Upper lobe of right lung (tissue), 1 donor: Measurements from ENCODE around the gene ALDH3B1. TPM values are rescaled to one million over a fixed set of nuclear protein-coding genes. Genes with fewer than 3 reads are reported as not detected.

ENCODE experiments used
- ATAC-seq: fragments of 200-7000 bp; cut with Tn5 transposase; one replicate; pipeline ENCODE4 v1.9.1; 2020; ENCODE audit warnings: mild to moderate bottlenecking, moderate library complexity
- DNase-seq: peaks from one replicate; pipeline ENCODE4 v3.0.0-alpha.2; 2020
- H3K27ac ChIP-seq: fragments of 200-600 bp; one replicate; pipeline ENCODE4 v1.8.0; 2022
- H3K27me3 ChIP-seq: fragments of 200-600 bp; one replicate; pipeline ENCODE4 v1.8.0; 2022; ENCODE audit warnings: mild to moderate bottlenecking
- H3K36me3 ChIP-seq: fragments of 200-600 bp; one replicate; pipeline ENCODE4 v1.8.0; 2022
- H3K4me1 ChIP-seq: fragments of 200-600 bp; one replicate; pipeline ENCODE4 v1.8.0; 2022
- H3K4me3 ChIP-seq: fragments of 200-600 bp; one replicate; pipeline ENCODE4 v1.8.0; 2022; ENCODE audit warnings: mild to moderate bottlenecking
- H3K9me3 ChIP-seq: fragments of 200-600 bp; one replicate; pipeline ENCODE4 v1.8.0; 2022
- CTCF ChIP-seq: fragments of 200-600 bp; IDR thresholded peaks from one replicate; pipeline ENCODE4 v1.8.0; 2022; ENCODE audit warnings: antibody characterized with exemption
- intact Hi-C: fragments of 100-400 bp; cut with DNase I; formaldehyde crosslinking; loops from one replicate; pipeline ENCODE4 v1.11.0; 2022
- total RNA-seq: library from RNA; stranded (reverse); fragmentation: NEBNext Ultra II Directional; extraction: Animal tissue kit (Norgen Biotek cat#: 25700); gene quantifications from one replicate; pipeline ENCODE4 v1.2.1, GENCODE V29; 2021
- donor health status: DM: no; HTN: yes; CAD: no; lungs with severe emphysema.

The ALDH3B1 gene
- total RNA-seq, 1 donor from 2014 or later: 95.9 TPM

- peaks cover 38% of the 10 kb centered on the region for H3K36me3 ChIP-seq
- H3K4me3 ChIP-seq: no peak overlapping the region
- H3K4me1 ChIP-seq: no peaks in the 10 kb centered on the region
- no peaks in the 10 kb centered on the region for H3K9me3 ChIP-seq
- no peak overlapping the region for H3K27ac ChIP-seq
- no peak for DNase-seq
- ATAC-seq: no peak
- TF ChIP-seq CTCF: no peak
- H3K27me3 ChIP-seq: no peaks in the 10 kb centered on the region
- intact Hi-C loops: no loop called here
Measured at GRCh38 chr11:68022531-68022930, 12.4 kb downstream of the ALDH3B1 start.

- Histone ChIP-seq H3K4me1 (peaks cover under 1% of the 10 kb centered on the region), H3K36me3 (peaks cover 38% of the 10 kb centered on the region), H3K9me3 (no peaks in the 10 kb centered on the region), H3K27ac (no peak overlapping the region), H3K27me3 (no peaks in the 10 kb centered on the region), H3K4me3 (no peak overlapping the region)
- ATAC-seq (no peak), DNase-seq (no peak)
- intact Hi-C loops: no loop called here
- no peak for TF ChIP-seq CTCF
Measured at GRCh38 chr11:68024508-68024907, 14.4 kb downstream of the ALDH3B1 start.

- intact Hi-C loops: no loop called here
- Histone ChIP-seq H3K9me3 (no peaks in the 10 kb centered on the region), H3K4me1 (peaks cover 3% of the 10 kb centered on the region), H3K27me3 (no peaks in the 10 kb centered on the region), H3K4me3 (no peak overlapping the region), H3K36me3 (peaks cover 38% of the 10 kb centered on the region), H3K27ac (no peak overlapping the region)
- no peak for TF ChIP-seq CTCF
- ATAC-seq (no peak), DNase-seq (no peak)
Measured at GRCh38 chr11:68025047-68025446, 14.9 kb downstream of the ALDH3B1 start.

- no peaks in the 10 kb centered on the region for H3K27me3 ChIP-seq
- no peak for DNase-seq
- TF ChIP-seq CTCF: no peak
- no peak overlapping the region for H3K27ac ChIP-seq
- no peaks in the 10 kb centered on the region for H3K9me3 ChIP-seq
- H3K4me1 ChIP-seq: peaks cover 9% of the 10 kb centered on the region
- H3K36me3 ChIP-seq: peaks cover 38% of the 10 kb centered on the region
- H3K4me3 ChIP-seq: no peak overlapping the region
- ATAC-seq: no peak
- intact Hi-C loops: no loop called here
Measured at GRCh38 chr11:68026391-68027105, 16.4 kb downstream of the ALDH3B1 start.

GRCh38 chr11:68027667-68028066 is 17.5 kb downstream of the ALDH3B1 start:
- Histone ChIP-seq H3K4me3 (no peak overlapping the region), H3K36me3 (peaks cover 30% of the 10 kb centered on the region), H3K4me1 (peaks cover 17% of the 10 kb centered on the region), H3K27me3 (no peaks in the 10 kb centered on the region), H3K9me3 (no peaks in the 10 kb centered on the region), H3K27ac (no peak overlapping the region)
- intact Hi-C loops: no loop called here
- TF ChIP-seq CTCF: no peak
- no peak for ATAC-seq
- DNase-seq: no peak
